OCI-LY1 (cell line): ENCODE results near the gene ADCY1.
"Not testable (repeated sequence)": the region's sequence is repeated elsewhere in the genome, so short reads cannot be mapped to it uniquely, and the experiment has no call there.

Experiments
- CTCF ChIP-seq: fragments of 200-600 bp; sonication (generic), shearing (Covaris generic); IDR thresholded peaks from 2 replicates; pipeline ENCODE4 v1.5.1; 2017; ENCODE audit warnings: mild to moderate bottlenecking, antibody characterized with exemption, low read length, moderate library complexity, mixed read lengths
- EZH2 ChIP-seq: fragments of 200-600 bp; sonication (generic), shearing (Covaris generic); IDR thresholded peaks from 2 replicates; pipeline ENCODE4 v1.8.0; 2017; ENCODE audit warnings: borderline replicate concordance, mixed run types, mild to moderate bottlenecking, antibody characterized with exemption, low read length, moderate library complexity, mixed read lengths

- not testable (repeated sequence) for TF ChIP-seq CTCF, EZH2
Measured at GRCh38 chr7:45725231-45725630, 151.1 kb downstream of the ADCY1 start.
